Ishikawa (cell line): Measurements from ENCODE around the gene PLA1A.

Experiments used
- CEBPB ChIP-seq: IDR thresholded peaks from 2 replicates; pipeline ENCODE4 v1.6.1; 2012
- CREB1 ChIP-seq: IDR thresholded peaks from 2 replicates; pipeline ENCODE4 v1.6.1; 2012; ENCODE audit warnings: low read depth
- EGR1 ChIP-seq: IDR thresholded peaks from 2 replicates; pipeline ENCODE4 v1.6.1; 2012
- EP300 ChIP-seq: IDR thresholded peaks from 2 replicates; pipeline ENCODE4 v1.6.1; 2012; ENCODE audit warnings: borderline replicate concordance
- FOXM1 ChIP-seq: IDR thresholded peaks from 2 replicates; pipeline ENCODE4 v1.6.1; 2012; ENCODE audit warnings: low read depth, borderline replicate concordance
- RAD21 ChIP-seq: IDR thresholded peaks from 2 replicates; pipeline ENCODE4 v1.6.1; 2012; ENCODE audit warnings: low read depth
- TAF1 ChIP-seq: IDR thresholded peaks from 2 replicates; pipeline ENCODE4 v1.6.1; 2012; ENCODE audit warnings: low read depth, mild to moderate bottlenecking
- TCF12 ChIP-seq: IDR thresholded peaks from 2 replicates; pipeline ENCODE4 v1.6.1; 2012; ENCODE audit warnings: low read depth
- TEAD4 ChIP-seq: IDR thresholded peaks from 2 replicates; pipeline ENCODE4 v1.6.1; 2012
- YY1 ChIP-seq: IDR thresholded peaks from 2 replicates; pipeline ENCODE4 v1.6.1; 2012; ENCODE audit warnings: low read depth
- ZBTB7A ChIP-seq: IDR thresholded peaks from 2 replicates; pipeline ENCODE4 v1.6.1; 2012; ENCODE audit warnings: low read depth
- TF ChIP-seq, protein P1 (sequence below): IDR thresholded peaks from 2 replicates; pipeline ENCODE4 v1.6.1; 2012
- TF ChIP-seq, protein P2 (sequence below): IDR thresholded peaks from 2 replicates; pipeline ENCODE4 v1.6.1; 2012; ENCODE audit warnings: low read depth, mild to moderate bottlenecking
- TF ChIP-seq, protein P3 (sequence below): IDR thresholded peaks from 2 replicates; pipeline ENCODE4 v1.6.1; 2012

DNA sequence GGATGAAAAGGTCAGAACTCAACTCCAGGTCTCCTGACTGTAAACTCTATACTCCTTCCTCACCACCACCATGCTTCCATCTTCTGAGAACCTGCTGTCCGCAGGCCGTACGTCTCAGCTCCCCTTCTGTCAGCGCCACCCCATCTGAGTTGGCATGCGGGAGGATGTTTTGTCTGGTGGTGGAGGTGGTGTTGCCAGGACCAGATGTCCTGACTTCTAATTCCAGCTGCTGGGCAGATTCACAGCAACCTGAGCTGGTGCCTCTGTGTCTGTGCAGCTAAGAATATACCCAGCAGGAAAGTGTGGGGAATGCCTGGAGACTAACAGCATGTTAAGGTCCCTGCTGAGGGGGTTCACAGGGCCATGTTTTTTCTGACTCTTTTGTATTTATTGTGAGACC, 23.2 kb downstream of the PLA1A start:
- no peak for TF ChIP-seq TCF12
- no peak for TF ChIP-seq RAD21
- TF ChIP-seq YY1, result no peak
- TF ChIP-seq, protein P1, sequence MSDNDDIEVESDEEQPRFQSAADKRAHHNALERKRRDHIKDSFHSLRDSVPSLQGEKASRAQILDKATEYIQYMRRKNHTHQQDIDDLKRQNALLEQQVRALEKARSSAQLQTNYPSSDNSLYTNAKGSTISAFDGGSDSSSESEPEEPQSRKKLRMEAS, result no peak
- TF ChIP-seq CEBPB, result no peak
- TF ChIP-seq EP300, result no peak
- TF ChIP-seq FOXM1, result no peak
- TF ChIP-seq, protein P2, sequence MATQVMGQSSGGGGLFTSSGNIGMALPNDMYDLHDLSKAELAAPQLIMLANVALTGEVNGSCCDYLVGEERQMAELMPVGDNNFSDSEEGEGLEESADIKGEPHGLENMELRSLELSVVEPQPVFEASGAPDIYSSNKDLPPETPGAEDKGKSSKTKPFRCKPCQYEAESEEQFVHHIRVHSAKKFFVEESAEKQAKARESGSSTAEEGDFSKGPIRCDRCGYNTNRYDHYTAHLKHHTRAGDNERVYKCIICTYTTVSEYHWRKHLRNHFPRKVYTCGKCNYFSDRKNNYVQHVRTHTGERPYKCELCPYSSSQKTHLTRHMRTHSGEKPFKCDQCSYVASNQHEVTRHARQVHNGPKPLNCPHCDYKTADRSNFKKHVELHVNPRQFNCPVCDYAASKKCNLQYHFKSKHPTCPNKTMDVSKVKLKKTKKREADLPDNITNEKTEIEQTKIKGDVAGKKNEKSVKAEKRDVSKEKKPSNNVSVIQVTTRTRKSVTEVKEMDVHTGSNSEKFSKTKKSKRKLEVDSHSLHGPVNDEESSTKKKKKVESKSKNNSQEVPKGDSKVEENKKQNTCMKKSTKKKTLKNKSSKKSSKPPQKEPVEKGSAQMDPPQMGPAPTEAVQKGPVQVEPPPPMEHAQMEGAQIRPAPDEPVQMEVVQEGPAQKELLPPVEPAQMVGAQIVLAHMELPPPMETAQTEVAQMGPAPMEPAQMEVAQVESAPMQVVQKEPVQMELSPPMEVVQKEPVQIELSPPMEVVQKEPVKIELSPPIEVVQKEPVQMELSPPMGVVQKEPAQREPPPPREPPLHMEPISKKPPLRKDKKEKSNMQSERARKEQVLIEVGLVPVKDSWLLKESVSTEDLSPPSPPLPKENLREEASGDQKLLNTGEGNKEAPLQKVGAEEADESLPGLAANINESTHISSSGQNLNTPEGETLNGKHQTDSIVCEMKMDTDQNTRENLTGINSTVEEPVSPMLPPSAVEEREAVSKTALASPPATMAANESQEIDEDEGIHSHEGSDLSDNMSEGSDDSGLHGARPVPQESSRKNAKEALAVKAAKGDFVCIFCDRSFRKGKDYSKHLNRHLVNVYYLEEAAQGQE, result no peak
- no peak for TF ChIP-seq TAF1
- TF ChIP-seq EGR1, result no peak
- TF ChIP-seq, protein P3, sequence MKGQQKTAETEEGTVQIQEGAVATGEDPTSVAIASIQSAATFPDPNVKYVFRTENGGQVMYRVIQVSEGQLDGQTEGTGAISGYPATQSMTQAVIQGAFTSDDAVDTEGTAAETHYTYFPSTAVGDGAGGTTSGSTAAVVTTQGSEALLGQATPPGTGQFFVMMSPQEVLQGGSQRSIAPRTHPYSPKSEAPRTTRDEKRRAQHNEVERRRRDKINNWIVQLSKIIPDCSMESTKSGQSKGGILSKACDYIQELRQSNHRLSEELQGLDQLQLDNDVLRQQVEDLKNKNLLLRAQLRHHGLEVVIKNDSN, result no peak
- TF ChIP-seq TEAD4, result no peak
- TF ChIP-seq CREB1, result no peak
- TF ChIP-seq ZBTB7A, result no peak
